ENCODE measurements around the gene SHCBP1. TPM values are rescaled to one million over a fixed set of nuclear protein-coding genes. Genes with fewer than 3 reads are reported as not detected.
"Not testable (repeated sequence)": the region's sequence is repeated elsewhere in the genome, so short reads cannot be mapped to it uniquely, and the experiment has no call there.

The SHCBP1 gene
- total RNA-seq, 2 donors from 2014 or later: 0.37 to 0.47 TPM

DNA sequence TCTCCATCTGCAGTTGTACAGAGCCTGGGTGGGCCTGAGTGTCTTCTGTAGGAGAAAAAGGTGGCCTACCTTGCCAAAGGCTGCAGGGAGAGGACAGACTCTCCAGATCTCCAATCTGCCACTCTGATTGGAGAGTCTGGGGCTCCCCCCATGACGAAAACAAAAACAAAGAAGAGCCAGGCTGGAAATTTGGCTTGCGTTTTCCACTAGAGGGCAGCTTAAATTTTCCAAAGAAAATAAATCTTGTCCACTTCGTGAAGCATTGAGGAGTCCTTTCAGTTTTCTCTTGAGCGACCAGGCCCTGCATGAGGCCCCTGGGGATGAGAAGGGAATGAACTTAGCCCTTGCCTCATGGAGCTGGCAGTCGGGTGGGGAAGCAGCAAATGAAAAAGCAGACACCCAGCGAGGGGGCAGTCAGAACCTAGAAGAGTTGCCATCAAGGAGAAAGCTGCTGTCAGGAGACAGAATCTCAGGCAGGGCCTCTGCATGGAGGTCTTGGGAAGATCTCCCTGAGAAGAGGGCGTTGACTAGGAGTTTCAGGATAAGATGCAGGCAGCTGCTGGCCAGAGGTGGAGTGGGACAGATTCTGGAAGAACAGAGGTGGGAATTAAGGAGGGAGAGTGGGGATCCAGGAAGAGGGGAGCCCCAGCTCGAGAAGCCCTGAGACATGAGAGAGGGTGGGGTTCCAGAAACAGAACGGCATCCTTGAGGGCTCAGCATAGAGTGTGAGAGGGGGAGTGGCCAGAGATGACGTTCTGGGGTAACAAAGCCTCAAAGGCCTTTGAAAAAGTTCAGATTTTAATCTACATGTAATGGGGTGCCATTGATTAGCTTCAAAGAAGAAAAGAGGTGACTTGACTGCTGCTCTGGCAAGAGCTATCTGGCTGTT lies 8.4 kb upstream of the SHCBP1 start:
- TF ChIP-seq, protein P1, sequence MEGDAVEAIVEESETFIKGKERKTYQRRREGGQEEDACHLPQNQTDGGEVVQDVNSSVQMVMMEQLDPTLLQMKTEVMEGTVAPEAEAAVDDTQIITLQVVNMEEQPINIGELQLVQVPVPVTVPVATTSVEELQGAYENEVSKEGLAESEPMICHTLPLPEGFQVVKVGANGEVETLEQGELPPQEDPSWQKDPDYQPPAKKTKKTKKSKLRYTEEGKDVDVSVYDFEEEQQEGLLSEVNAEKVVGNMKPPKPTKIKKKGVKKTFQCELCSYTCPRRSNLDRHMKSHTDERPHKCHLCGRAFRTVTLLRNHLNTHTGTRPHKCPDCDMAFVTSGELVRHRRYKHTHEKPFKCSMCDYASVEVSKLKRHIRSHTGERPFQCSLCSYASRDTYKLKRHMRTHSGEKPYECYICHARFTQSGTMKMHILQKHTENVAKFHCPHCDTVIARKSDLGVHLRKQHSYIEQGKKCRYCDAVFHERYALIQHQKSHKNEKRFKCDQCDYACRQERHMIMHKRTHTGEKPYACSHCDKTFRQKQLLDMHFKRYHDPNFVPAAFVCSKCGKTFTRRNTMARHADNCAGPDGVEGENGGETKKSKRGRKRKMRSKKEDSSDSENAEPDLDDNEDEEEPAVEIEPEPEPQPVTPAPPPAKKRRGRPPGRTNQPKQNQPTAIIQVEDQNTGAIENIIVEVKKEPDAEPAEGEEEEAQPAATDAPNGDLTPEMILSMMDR (IDR thresholded peaks at IDR 0.05): peak in 1 of 2 donors; percentile 49
- DNase-seq (ENCODE audit: low spot score): no peak
- no peak overlapping the region for H3K27ac ChIP-seq

DNA sequence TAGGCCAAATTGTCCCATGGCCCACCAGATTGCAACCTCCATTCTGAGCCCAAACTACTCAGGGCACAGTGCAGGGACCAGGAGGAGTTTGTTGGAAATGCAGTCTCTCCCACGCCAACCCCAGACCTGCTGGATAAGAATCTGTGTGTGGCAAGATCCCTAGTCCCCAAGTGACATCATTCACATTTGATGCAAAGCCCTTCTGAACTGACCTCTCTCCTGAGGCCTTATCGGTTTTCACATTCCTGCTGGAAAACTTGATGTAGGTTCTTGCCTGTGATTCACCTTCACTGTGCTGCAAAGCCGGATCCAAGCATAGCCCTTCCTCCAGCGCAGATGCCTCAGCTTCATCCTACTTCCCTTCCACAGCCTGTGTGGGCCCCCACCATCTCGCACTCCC lies 6.6 kb upstream of the SHCBP1 start:
- no peak for DNase-seq (ENCODE audit: low spot score)
- no peaks in the 10 kb centered on the region for H3K4me1 ChIP-seq

More for the DNA sequence above, 8.4 kb upstream of the SHCBP1 start:
- no peaks in the 10 kb centered on the region for H3K27me3 ChIP-seq
- no peak overlapping the region for H3K4me3 ChIP-seq
- no peaks in the 10 kb centered on the region for H3K9me3 ChIP-seq
- H3K36me3 ChIP-seq: no peaks in the 10 kb centered on the region
- no peaks in the 10 kb centered on the region for H3K4me1 ChIP-seq

DNA sequence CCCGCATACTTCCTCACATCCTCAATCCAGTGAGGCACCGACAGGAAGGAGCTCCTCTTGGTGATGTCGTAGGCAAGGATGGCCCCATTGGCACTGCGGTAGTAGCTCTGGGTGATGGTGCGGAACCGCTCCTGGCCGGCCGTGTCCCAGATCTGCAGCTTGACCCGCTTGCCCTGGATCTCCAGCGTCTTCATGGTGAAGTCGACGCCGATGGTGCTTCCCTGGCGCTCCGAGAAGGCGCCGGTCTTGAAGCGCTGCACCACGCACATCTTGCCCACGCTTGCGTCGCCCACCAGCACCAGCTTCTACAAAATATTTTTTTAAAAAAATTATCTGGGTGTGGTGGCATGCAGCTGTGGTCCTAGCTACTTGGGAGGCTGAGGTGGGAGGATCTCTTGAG lies 5.5 kb upstream of the SHCBP1 start:
- not testable (repeated sequence) for H3K36me3 ChIP-seq; H3K27ac ChIP-seq; H3K4me3 ChIP-seq; H3K9me3 ChIP-seq; DNase-seq (ENCODE audit: low spot score); H3K27me3 ChIP-seq; H3K4me1 ChIP-seq

More for the DNA sequence above, 6.6 kb upstream of the SHCBP1 start:
- no peaks in the 10 kb centered on the region for H3K36me3 ChIP-seq
- H3K4me3 ChIP-seq: no peak overlapping the region
- H3K27me3 ChIP-seq: no peaks in the 10 kb centered on the region
- TF ChIP-seq, protein P1 (IDR thresholded peaks at IDR 0.05): no peak
- H3K9me3 ChIP-seq: no peaks in the 10 kb centered on the region
- H3K27ac ChIP-seq: no peak overlapping the region

DNA sequence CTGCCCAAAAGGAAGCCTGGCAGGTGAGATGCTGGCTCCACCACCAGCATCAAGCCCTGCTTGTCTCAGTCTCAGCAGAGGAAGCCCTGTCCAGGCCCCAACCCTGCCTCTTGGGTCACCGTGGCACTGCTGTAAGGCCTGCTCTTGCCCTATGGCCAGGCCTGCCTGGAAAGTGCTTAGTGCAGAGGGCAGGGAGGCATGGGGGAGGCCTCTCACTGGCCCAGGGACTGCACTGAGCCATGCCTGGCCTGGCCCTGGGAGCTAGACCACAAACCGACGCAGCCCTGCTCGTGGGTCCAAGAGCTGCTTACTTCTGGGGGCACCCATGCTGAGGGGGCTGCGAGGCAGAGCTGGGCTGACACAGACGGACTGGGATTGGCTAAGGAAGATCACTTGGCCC lies 3.7 kb upstream of the SHCBP1 start:
- H3K36me3 ChIP-seq; H3K9me3 ChIP-seq; DNase-seq (ENCODE audit: low spot score); H3K27me3 ChIP-seq; H3K27ac ChIP-seq; H3K4me3 ChIP-seq: not testable (repeated sequence)
- peaks cover 0 to 13% of the 10 kb centered on the region in 2 donors for H3K4me1 ChIP-seq

DNA sequence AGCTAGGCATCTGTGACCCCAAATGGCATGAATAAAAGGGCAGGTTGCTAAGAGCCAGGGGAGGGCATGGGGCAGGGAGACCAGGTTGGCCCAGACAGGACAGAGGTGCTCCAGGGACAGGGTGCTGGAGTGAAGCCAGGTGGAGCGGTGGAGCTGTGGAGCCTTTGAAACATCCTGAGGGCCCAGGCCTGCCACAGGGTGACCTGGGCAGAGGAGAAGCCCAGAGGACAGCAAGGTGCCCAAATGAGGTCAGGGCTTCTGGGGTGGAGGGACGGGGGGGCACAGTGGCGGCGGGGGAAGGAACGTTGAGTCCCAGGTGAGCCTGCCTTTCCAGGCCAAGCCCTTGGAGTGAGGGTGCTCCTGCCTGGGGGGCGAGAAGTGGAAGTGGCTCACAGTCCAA lies 2.5 kb upstream of the SHCBP1 start:
- H3K4me1 ChIP-seq: peaks cover 0 to 13% of the 10 kb centered on the region in 2 donors
- not testable (repeated sequence) for H3K27ac ChIP-seq; H3K36me3 ChIP-seq; H3K27me3 ChIP-seq; H3K9me3 ChIP-seq; H3K4me3 ChIP-seq; DNase-seq (ENCODE audit: low spot score)

DNA sequence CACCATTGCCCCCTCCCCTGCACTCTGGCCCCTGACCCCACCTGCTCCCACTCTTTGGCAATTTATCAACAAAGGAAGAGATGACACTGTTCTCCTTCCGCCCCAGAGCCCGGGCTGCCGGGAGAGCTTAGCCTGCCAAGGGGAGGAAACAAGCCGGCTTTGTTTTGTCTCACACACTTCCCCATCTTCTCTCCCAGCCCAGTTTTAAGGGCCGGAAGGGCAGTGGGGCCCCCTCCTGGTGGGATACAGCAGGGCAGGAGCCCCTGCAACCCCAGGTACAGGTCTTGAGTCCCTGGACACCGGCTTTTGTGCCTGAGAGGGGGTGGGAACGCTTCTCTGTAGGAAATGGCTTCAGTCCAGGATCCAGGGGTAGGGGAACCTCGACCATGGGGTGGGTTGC lies 2.1 kb upstream of the SHCBP1 start:
- not testable (repeated sequence) for H3K27me3 ChIP-seq; H3K9me3 ChIP-seq; DNase-seq (ENCODE audit: low spot score); H3K36me3 ChIP-seq; H3K27ac ChIP-seq; H3K4me3 ChIP-seq
- peaks cover 0 to 13% of the 10 kb centered on the region in 2 donors for H3K4me1 ChIP-seq

DNA sequence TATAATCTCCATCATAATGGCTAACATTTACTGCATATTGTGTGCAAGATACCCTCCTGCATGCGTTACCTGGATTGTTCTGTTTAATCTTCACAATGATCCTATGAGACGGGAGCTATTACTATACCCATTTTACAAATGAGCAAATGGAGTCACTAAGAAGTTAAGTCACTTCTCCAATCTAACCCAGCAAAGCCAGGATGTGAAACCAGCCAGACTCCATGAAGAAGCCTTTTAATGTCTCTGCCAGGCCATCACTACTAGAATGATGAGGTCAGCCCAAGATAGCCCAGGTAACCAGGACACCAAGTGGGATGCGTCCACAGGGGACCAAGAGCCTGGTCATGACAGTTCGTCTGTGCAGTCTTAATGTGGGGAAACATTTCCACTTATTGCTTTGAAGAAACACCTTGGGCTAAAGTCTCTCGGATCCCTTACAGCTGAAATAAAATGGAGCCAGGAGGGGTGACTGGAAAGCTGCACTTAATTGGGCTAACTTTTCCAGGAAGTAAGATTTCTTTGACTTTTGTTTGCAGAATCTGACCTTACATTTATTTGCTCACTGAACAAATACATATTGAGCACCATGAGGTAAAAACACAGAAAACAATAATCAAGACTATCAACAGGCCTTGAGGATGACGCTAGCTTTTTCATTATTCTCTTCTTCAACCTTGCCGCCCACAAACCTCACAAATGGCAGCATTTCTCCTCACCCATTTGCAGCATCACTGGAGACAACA lies 926 bp upstream of the SHCBP1 start:
- no peak for DNase-seq (ENCODE audit: low spot score)
- no peak overlapping the region for H3K27ac ChIP-seq
- TF ChIP-seq, protein P1 (IDR thresholded peaks at IDR 0.05): no peak
- no peaks in the 10 kb centered on the region for H3K9me3 ChIP-seq
- no peak overlapping the region for H3K4me3 ChIP-seq
- no peaks in the 10 kb centered on the region for H3K27me3 ChIP-seq
- H3K36me3 ChIP-seq: no peaks in the 10 kb centered on the region
- peaks cover 0 to 13% of the 10 kb centered on the region in 2 donors for H3K4me1 ChIP-seq

All from right atrium auricular region (tissue), 2 donors.